Muscle layer of colon (tissue), 2 donors: Measurements from ENCODE around the gene MAPK1IP1L.
"Not testable (repeated sequence)": the region's sequence is repeated elsewhere in the genome, so short reads cannot be mapped to it uniquely, and the experiment has no call there.

ENCODE experiments used
- H3K27ac ChIP-seq: one replicate; pipeline ENCODE4 v1.7.0; 2013; ENCODE audit warnings: low read depth, mild to moderate bottlenecking, low read length, moderate library complexity
- H3K27me3 ChIP-seq, 2 donors: one replicate each; pipeline ENCODE4 v1.7.0; 2013; ENCODE audit warnings: low read length in 2 of 2, mild to moderate bottlenecking in 2 of 2; ENCODE audit not compliant: insufficient read depth in 2 of 2, control insufficient read depth in 1 of 2
- H3K36me3 ChIP-seq: one replicate; pipeline ENCODE4 v1.7.0; 2013; ENCODE audit warnings: mild to moderate bottlenecking, low read length; ENCODE audit not compliant: insufficient read depth
- H3K4me1 ChIP-seq: one replicate; pipeline ENCODE4 v1.7.0; 2013; ENCODE audit warnings: mild to moderate bottlenecking, low read length; ENCODE audit not compliant: insufficient read depth
- H3K4me3 ChIP-seq, 2 donors: one replicate each; pipeline ENCODE4 v1.7.0; 2013; ENCODE audit warnings: low read length in 2 of 2, low read depth in 1 of 2, mild to moderate bottlenecking in 1 of 2, moderate library complexity in 1 of 2
- H3K9ac ChIP-seq: one replicate; pipeline ENCODE4 v1.7.0; 2013; ENCODE audit warnings: low read length
- H3K9me3 ChIP-seq: one replicate; pipeline ENCODE4 v1.7.0; 2013; ENCODE audit warnings: mild to moderate bottlenecking, low read length
- donor health status: abdominal sarcoma.
- donor health status: Adenocarcinoma of cecum.

MAPK1IP1L gene

GRCh38 chr14:55037995-55038394, 13.5 kb upstream of the MAPK1IP1L start:
- not testable (repeated sequence) for H3K36me3 ChIP-seq, H3K27me3 ChIP-seq, H3K4me3 ChIP-seq, H3K9me3 ChIP-seq, H3K4me1 ChIP-seq, H3K9ac ChIP-seq, H3K27ac ChIP-seq

GRCh38 chr14:55038708-55039107, 12.7 kb upstream of the MAPK1IP1L start:
- Histone ChIP-seq H3K4me1 (no peaks in the 10 kb centered on the region), H3K27me3 (no peaks in the 10 kb centered on the region), H3K4me3 (no peak overlapping the region), H3K27ac (no peak overlapping the region), H3K36me3 (peaks cover 13% of the 10 kb centered on the region), H3K9ac (no peak overlapping the region), H3K9me3 (no peaks in the 10 kb centered on the region)

- Histone ChIP-seq H3K4me1 (no peaks in the 10 kb centered on the region), H3K36me3 (peaks cover 13% of the 10 kb centered on the region), H3K4me3 (no peak overlapping the region), H3K27me3 (no peaks in the 10 kb centered on the region), H3K9ac (no peak overlapping the region), H3K27ac (no peak overlapping the region), H3K9me3 (no peaks in the 10 kb centered on the region)
Observed at GRCh38 chr14:55043528-55043927, 7.9 kb upstream of the MAPK1IP1L start.

- no peak overlapping the region for H3K4me3 ChIP-seq
- no peak overlapping the region for H3K27ac ChIP-seq
- H3K27me3 ChIP-seq = no peaks in the 10 kb centered on the region
- H3K36me3 ChIP-seq = peaks cover 13% of the 10 kb centered on the region
- H3K4me1 ChIP-seq = no peaks in the 10 kb centered on the region
- H3K9ac ChIP-seq = no peak overlapping the region
- H3K9me3 ChIP-seq = no peaks in the 10 kb centered on the region
Observed at GRCh38 chr14:55045087-55045486, 6.4 kb upstream of the MAPK1IP1L start.

GRCh38 chr14:55047301-55048053, 4.0 kb upstream of the MAPK1IP1L start:
- H3K27me3 ChIP-seq = no peaks in the 10 kb centered on the region
- peaks cover 9% of the 10 kb centered on the region for H3K4me1 ChIP-seq
- H3K36me3 ChIP-seq = peaks cover 13% of the 10 kb centered on the region

GRCh38 chr14:55048900-55049436, 2.5 kb upstream of the MAPK1IP1L start:
- Histone ChIP-seq H3K27ac (no peak overlapping the region), H3K4me1 (peaks cover 23% of the 10 kb centered on the region), H3K36me3 (peaks cover 1% of the 10 kb centered on the region), H3K27me3 (no peaks in the 10 kb centered on the region), H3K9ac (no peak overlapping the region), H3K4me3 (no peak overlapping the region), H3K9me3 (no peaks in the 10 kb centered on the region)

More at GRCh38 chr14:55047301-55048053, 4.0 kb upstream of the MAPK1IP1L start:
- Histone ChIP-seq H3K9me3 (no peaks in the 10 kb centered on the region), H3K4me3 (no peak overlapping the region), H3K9ac (no peak overlapping the region), H3K27ac (no peak overlapping the region)

- peak overlapping the region; percentile 85 for H3K27ac ChIP-seq
- peaks cover 23% of the 10 kb centered on the region for H3K4me1 ChIP-seq
- peak overlapping the region; percentile 54 for H3K9ac ChIP-seq
- H3K9me3 ChIP-seq = no peaks in the 10 kb centered on the region
- H3K4me3 ChIP-seq = peak overlapping the region; percentile 62 to 79
- no peaks in the 10 kb centered on the region for H3K36me3 ChIP-seq
- H3K27me3 ChIP-seq = no peaks in the 10 kb centered on the region
Observed at GRCh38 chr14:55051165-55051422, 353 bp upstream of the MAPK1IP1L start.

- Histone ChIP-seq H3K27me3 (no peaks in the 10 kb centered on the region), H3K36me3 (no peaks in the 10 kb centered on the region), H3K27ac (peak overlapping the region; percentile 98), H3K4me3 (peak overlapping the region; percentile 79 to 99), H3K9ac (peak overlapping the region; percentile 100), H3K4me1 (peaks cover 23% of the 10 kb centered on the region), H3K9me3 (no peaks in the 10 kb centered on the region)
Observed at GRCh38 chr14:55052269-55052930, 953 bp downstream of the MAPK1IP1L start.

GRCh38 chr14:55053018-55053417, 1.6 kb downstream of the MAPK1IP1L start:
- H3K27ac ChIP-seq = peak overlapping the region; percentile 98
- H3K4me1 ChIP-seq = peaks cover 23% of the 10 kb centered on the region
- no peaks in the 10 kb centered on the region for H3K27me3 ChIP-seq
- peak overlapping the region in 1 of 2 donors; percentile 79 for H3K4me3 ChIP-seq
- H3K9me3 ChIP-seq = no peaks in the 10 kb centered on the region
- H3K9ac ChIP-seq = no peak overlapping the region
- no peaks in the 10 kb centered on the region for H3K36me3 ChIP-seq

GRCh38 chr14:55053500-55053899, 2.1 kb downstream of the MAPK1IP1L start:
- H3K27me3 ChIP-seq = no peaks in the 10 kb centered on the region
- no peaks in the 10 kb centered on the region for H3K36me3 ChIP-seq
- no peak overlapping the region for H3K9ac ChIP-seq
- no peak overlapping the region for H3K27ac ChIP-seq
- H3K9me3 ChIP-seq = no peaks in the 10 kb centered on the region
- peaks cover 23% of the 10 kb centered on the region for H3K4me1 ChIP-seq
- H3K4me3 ChIP-seq = no peak overlapping the region

- Histone ChIP-seq H3K4me3 (no peak overlapping the region), H3K4me1 (peaks cover 23% of the 10 kb centered on the region), H3K36me3 (no peaks in the 10 kb centered on the region), H3K27me3 (no peaks in the 10 kb centered on the region), H3K9ac (no peak overlapping the region), H3K27ac (no peak overlapping the region), H3K9me3 (no peaks in the 10 kb centered on the region)
Observed at GRCh38 chr14:55054098-55054497, 2.7 kb downstream of the MAPK1IP1L start.
